SJSA1 (cell line): ENCODE data around the gene CNTN4. TPM values are rescaled to one million over a fixed set of nuclear protein-coding genes. Genes with fewer than 3 reads are reported as not detected.

ENCODE experiments used
- DNase-seq, 2 experiments: peaks; one replicate each; pipeline ENCODE4 v3.0.0-alpha.2; 2015 to 2020; ENCODE audit warnings: low spot score in 2 of 2, low read depth in 1 of 2
- H3K27ac ChIP-seq: fragments of 250-450 bp; sonication (Bioruptor Pico); 2 replicates; pipeline ENCODE4 v1.5.1; 2020; ENCODE audit warnings: mild to moderate bottlenecking, moderate library complexity
- H3K27me3 ChIP-seq: fragments of 250-450 bp; sonication (Bioruptor Pico); replicated peaks from 2 replicates; pipeline ENCODE4 v1.5.1; 2020; ENCODE audit warnings: mild to moderate bottlenecking, moderate library complexity
- H3K36me3 ChIP-seq: fragments of 250-450 bp; sonication (Bioruptor Pico); 2 replicates; pipeline ENCODE4 v1.5.1; 2020; ENCODE audit warnings: mild to moderate bottlenecking
- H3K4me1 ChIP-seq: fragments of 250-450 bp; sonication (Bioruptor Pico); replicated peaks from 2 replicates; pipeline ENCODE4 v1.6.1; 2021; ENCODE audit warnings: mild to moderate bottlenecking
- H3K4me3 ChIP-seq: fragments of 250-450 bp; sonication (Bioruptor Pico); 2 replicates; pipeline ENCODE4 v1.5.1; 2020; ENCODE audit warnings: mild to moderate bottlenecking
- H3K9me3 ChIP-seq: fragments of 250-450 bp; sonication (Bioruptor Pico); replicated peaks from 2 replicates; pipeline ENCODE4 v1.5.1; 2020; ENCODE audit warnings: mild to moderate bottlenecking
- total RNA-seq: library from RNA; depleted of rRNA; stranded (reverse); fragments of >200 nt; shearing (Covaris generic); gene quantifications from 2 replicates; pipeline ENCODE4 v1.2.3, GENCODE V29; 2014

The CNTN4 gene
- total RNA-seq, 1 experiment from 2014 or later = not detected

- no peaks in the 10 kb centered on the region for H3K36me3 ChIP-seq
- no peaks in the 10 kb centered on the region for H3K27me3 ChIP-seq
- DNase-seq = no peak
- H3K4me1 ChIP-seq = no peaks in the 10 kb centered on the region
- no peak overlapping the region for H3K4me3 ChIP-seq
- H3K9me3 ChIP-seq = peaks cover 2% of the 10 kb centered on the region; the same call in 1 of the 2 replicates
- no peak overlapping the region for H3K27ac ChIP-seq
Observed at GRCh38 chr3:2250783-2251182, 152.1 kb downstream of the CNTN4 start.

GRCh38 chr3:2261747-2262146 lies 163.1 kb downstream of the CNTN4 start:
- H3K36me3 ChIP-seq = no peaks in the 10 kb centered on the region
- no peaks in the 10 kb centered on the region for H3K9me3 ChIP-seq
- H3K27me3 ChIP-seq = no peaks in the 10 kb centered on the region
- H3K4me3 ChIP-seq = no peak overlapping the region
- DNase-seq = no peak
- no peaks in the 10 kb centered on the region for H3K4me1 ChIP-seq
- no peak overlapping the region for H3K27ac ChIP-seq

- no peaks in the 10 kb centered on the region for H3K27me3 ChIP-seq
- no peaks in the 10 kb centered on the region for H3K36me3 ChIP-seq
- no peak for DNase-seq
- H3K9me3 ChIP-seq = no peaks in the 10 kb centered on the region
- no peak overlapping the region for H3K4me3 ChIP-seq
- H3K4me1 ChIP-seq = no peaks in the 10 kb centered on the region
- no peak overlapping the region for H3K27ac ChIP-seq
Observed at GRCh38 chr3:2262204-2262603, 163.5 kb downstream of the CNTN4 start.

GRCh38 chr3:2266606-2267005 lies 167.9 kb downstream of the CNTN4 start:
- DNase-seq = no peak
- H3K4me3 ChIP-seq = no peak overlapping the region
- no peaks in the 10 kb centered on the region for H3K4me1 ChIP-seq
- no peak overlapping the region for H3K27ac ChIP-seq
- H3K27me3 ChIP-seq = no peaks in the 10 kb centered on the region
- no peaks in the 10 kb centered on the region; the same call in 1 of the 2 replicates for H3K9me3 ChIP-seq
- H3K36me3 ChIP-seq = no peaks in the 10 kb centered on the region

GRCh38 chr3:2268779-2269178 lies 170.1 kb downstream of the CNTN4 start:
- Histone ChIP-seq H3K27me3 (no peaks in the 10 kb centered on the region), H3K4me1 (no peaks in the 10 kb centered on the region), H3K27ac (no peak overlapping the region), H3K4me3 (no peak overlapping the region), H3K9me3 (no peaks in the 10 kb centered on the region; the same call in 1 of the 2 replicates), H3K36me3 (no peaks in the 10 kb centered on the region)
- DNase-seq = no peak

GRCh38 chr3:2274526-2274925 lies 175.9 kb downstream of the CNTN4 start:
- no peaks in the 10 kb centered on the region for H3K27me3 ChIP-seq
- no peak overlapping the region for H3K4me3 ChIP-seq
- H3K9me3 ChIP-seq = no peaks in the 10 kb centered on the region
- DNase-seq = no peak
- H3K4me1 ChIP-seq = no peaks in the 10 kb centered on the region
- no peak overlapping the region for H3K27ac ChIP-seq
- H3K36me3 ChIP-seq = no peaks in the 10 kb centered on the region

- no peaks in the 10 kb centered on the region for H3K27me3 ChIP-seq
- no peaks in the 10 kb centered on the region for H3K9me3 ChIP-seq
- H3K4me1 ChIP-seq = no peaks in the 10 kb centered on the region
- no peak overlapping the region for H3K4me3 ChIP-seq
- no peak for DNase-seq
- no peaks in the 10 kb centered on the region for H3K36me3 ChIP-seq
- H3K27ac ChIP-seq = no peak overlapping the region
Observed at GRCh38 chr3:2283818-2284217, 185.2 kb downstream of the CNTN4 start.

- no peak overlapping the region for H3K27ac ChIP-seq
- H3K9me3 ChIP-seq = no peaks in the 10 kb centered on the region; the same call in 1 of the 2 replicates
- H3K27me3 ChIP-seq = no peaks in the 10 kb centered on the region
- no peaks in the 10 kb centered on the region for H3K4me1 ChIP-seq
- DNase-seq = no peak
- no peak overlapping the region for H3K4me3 ChIP-seq
- no peaks in the 10 kb centered on the region for H3K36me3 ChIP-seq
Observed at GRCh38 chr3:2300938-2301337, 202.3 kb downstream of the CNTN4 start.

GRCh38 chr3:2301361-2301760 lies 202.7 kb downstream of the CNTN4 start:
- Histone ChIP-seq H3K4me1 (no peaks in the 10 kb centered on the region), H3K27ac (no peak overlapping the region), H3K9me3 (no peaks in the 10 kb centered on the region; the same call in 1 of the 2 replicates), H3K4me3 (no peak overlapping the region), H3K27me3 (no peaks in the 10 kb centered on the region), H3K36me3 (no peaks in the 10 kb centered on the region)
- DNase-seq = no peak

GRCh38 chr3:2303566-2303965 lies 204.9 kb downstream of the CNTN4 start:
- Histone ChIP-seq H3K4me3 (no peak overlapping the region), H3K27me3 (no peaks in the 10 kb centered on the region), H3K9me3 (no peaks in the 10 kb centered on the region), H3K4me1 (no peaks in the 10 kb centered on the region), H3K27ac (no peak overlapping the region), H3K36me3 (no peaks in the 10 kb centered on the region)
- DNase-seq = no peak

- Histone ChIP-seq H3K36me3 (no peaks in the 10 kb centered on the region), H3K27ac (no peak overlapping the region), H3K4me3 (no peak overlapping the region), H3K27me3 (no peaks in the 10 kb centered on the region), H3K9me3 (0 out of 2 replicates have a peak, but pooled peaks cover 4% of the 10 kb centered on the region), H3K4me1 (no peaks in the 10 kb centered on the region)
- no peak for DNase-seq
Observed at GRCh38 chr3:2311022-2311421, 212.4 kb downstream of the CNTN4 start.

- H3K36me3 ChIP-seq = no peaks in the 10 kb centered on the region
- no peaks in the 10 kb centered on the region for H3K9me3 ChIP-seq
- DNase-seq = no peak
- H3K4me1 ChIP-seq = no peaks in the 10 kb centered on the region
- H3K4me3 ChIP-seq = no peak overlapping the region
- H3K27me3 ChIP-seq = no peaks in the 10 kb centered on the region
- H3K27ac ChIP-seq = no peak overlapping the region
Observed at GRCh38 chr3:2317521-2317920, 218.9 kb downstream of the CNTN4 start.

- H3K4me3 ChIP-seq = no peak overlapping the region
- H3K4me1 ChIP-seq = no peaks in the 10 kb centered on the region
- H3K27me3 ChIP-seq = no peaks in the 10 kb centered on the region
- no peak overlapping the region for H3K27ac ChIP-seq
- no peak for DNase-seq
- H3K36me3 ChIP-seq = no peaks in the 10 kb centered on the region
- no peaks in the 10 kb centered on the region for H3K9me3 ChIP-seq
Observed at GRCh38 chr3:2334921-2335320, 236.3 kb downstream of the CNTN4 start.

GRCh38 chr3:2343031-2343682 lies 244.5 kb downstream of the CNTN4 start:
- no peak overlapping the region for H3K27ac ChIP-seq
- no peaks in the 10 kb centered on the region for H3K27me3 ChIP-seq
- H3K36me3 ChIP-seq = no peaks in the 10 kb centered on the region
- no peaks in the 10 kb centered on the region; the same call in 1 of the 2 replicates for H3K9me3 ChIP-seq
- DNase-seq = no peak
- no peak overlapping the region for H3K4me3 ChIP-seq
- H3K4me1 ChIP-seq = no peaks in the 10 kb centered on the region
